Cardiac fibroblast (primary cell): ENCODE data around the gene TBX15.

Source experiments
- DNase-seq, 2 donors: peaks; one replicate each; pipeline versions ENCODE4 v3.0.0 to v3.0.0-alpha.2; 2010; ENCODE audit warnings: low read depth in 2 of 2
- H3K4me3 ChIP-seq, 2 donors: replicated peaks in 1 of 2; 1 replicate in 1 of 2; 2 replicates in 1 of 2; pipeline ENCODE4 v1.5.1; 2011; ENCODE audit warnings: low read depth in 2 of 2, low read length in 2 of 2, mild to moderate bottlenecking in 2 of 2, moderate library complexity in 1 of 2
- CTCF ChIP-seq: IDR thresholded peaks from one replicate; pipeline ENCODE4 v1.5.1; 2011; ENCODE audit warnings: low read depth, mild to moderate bottlenecking, low read length, inconsistent platforms

TBX15 gene

GRCh38 chr1:118998171-118998570 is 10.0 kb upstream of the TBX15 start:
- H3K4me3 ChIP-seq = no peak overlapping the region
- TF ChIP-seq CTCF = no peak
- no peak for DNase-seq

GRCh38 chr1:118997225-118997624 is 9.1 kb upstream of the TBX15 start:
- DNase-seq = no peak
- no peak for TF ChIP-seq CTCF
- H3K4me3 ChIP-seq = no peak overlapping the region

GRCh38 chr1:118995312-118996016 is 7.3 kb upstream of the TBX15 start:
- DNase-seq = no peak
- no peak for TF ChIP-seq CTCF
- H3K4me3 ChIP-seq = no peak overlapping the region

GRCh38 chr1:118993700-118994026 is 5.5 kb upstream of the TBX15 start:
- TF ChIP-seq CTCF = no peak

GRCh38 chr1:118992868-118993699 is 4.9 kb upstream of the TBX15 start:
- H3K4me3 ChIP-seq = no peak overlapping the region
- TF ChIP-seq CTCF = no peak
- no peak for DNase-seq

More at GRCh38 chr1:118993700-118994026, 5.5 kb upstream of the TBX15 start:
- no peak for DNase-seq
- H3K4me3 ChIP-seq = no peak overlapping the region

- no peak overlapping the region for H3K4me3 ChIP-seq
- no peak for DNase-seq
- no peak for TF ChIP-seq CTCF
Observed at GRCh38 chr1:118992237-118992825, 4.2 kb upstream of the TBX15 start.
